GM19324 (cell line): ENCODE results near the gene TWIST2.

Source experiments
- ATAC-seq: cut with Tn5 transposase; IDR thresholded peaks from one replicate; pipeline ENCODE4 v1.9.1; 2021; ENCODE audit warnings: mild to moderate bottlenecking, moderate library complexity; ENCODE audit not compliant: unreplicated experiment, low FRiP score

The TWIST2 gene

DNA sequence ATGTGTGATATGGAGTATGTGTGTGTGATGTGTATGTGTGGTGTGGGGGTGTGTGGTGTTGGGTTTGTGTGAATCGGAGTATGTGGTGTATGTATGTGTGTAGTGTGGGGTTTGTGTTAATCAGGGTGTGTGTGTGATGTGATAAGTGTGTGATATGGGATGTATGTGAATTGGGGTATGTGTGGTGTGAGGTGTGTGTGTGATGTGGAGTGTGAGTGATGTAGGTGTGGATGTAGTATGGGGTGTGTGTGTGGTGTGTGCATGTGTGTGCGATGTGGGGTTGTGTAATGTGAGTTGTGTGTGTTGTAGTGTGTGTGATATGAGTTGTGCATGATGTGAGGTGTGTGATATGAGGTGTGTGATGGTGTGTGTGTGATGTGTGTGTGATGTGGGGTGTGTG, 54.4 kb downstream of the TWIST2 start:
- ATAC-seq, result no peak

DNA sequence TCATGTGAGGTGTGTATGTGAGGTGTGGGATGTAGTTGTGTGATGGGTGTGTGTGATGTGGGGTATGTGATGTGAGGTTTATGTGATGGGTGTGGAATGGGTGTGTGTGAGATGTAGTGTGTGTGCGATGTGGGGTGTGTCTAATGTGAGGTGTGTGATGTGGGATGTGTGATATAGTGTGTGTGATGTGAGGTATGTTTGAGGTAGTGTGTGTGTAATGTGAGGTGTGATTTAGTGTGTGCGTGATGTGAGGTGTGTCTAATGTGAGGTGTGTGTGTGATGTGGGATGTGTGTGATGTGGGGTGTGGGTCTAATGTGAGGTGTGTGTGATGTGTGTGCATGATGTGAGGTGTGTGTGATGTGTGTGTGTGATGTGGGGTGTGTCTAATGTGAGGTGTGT, 55.3 kb downstream of the TWIST2 start:
- ATAC-seq, result no peak

DNA sequence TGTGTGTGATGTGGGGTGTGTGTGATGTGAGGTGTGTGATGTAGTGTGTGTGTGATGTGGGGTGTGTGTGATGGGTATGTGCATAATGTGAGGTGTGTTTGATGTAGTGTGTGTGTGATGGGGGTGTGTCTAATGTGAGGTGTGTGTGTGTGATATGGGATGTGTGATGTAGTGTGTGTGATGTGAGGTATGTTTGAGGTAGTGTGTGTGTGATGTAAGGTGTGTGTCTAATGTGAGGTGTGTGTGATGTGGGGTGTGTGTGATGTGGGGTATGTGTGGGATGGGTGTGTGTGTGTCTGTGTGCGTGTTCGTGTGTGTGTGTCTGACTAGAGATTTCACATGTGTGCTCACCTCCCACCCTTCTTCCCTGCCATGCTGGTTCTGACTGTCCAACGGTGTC, 56.3 kb downstream of the TWIST2 start:
- ATAC-seq, result no peak

DNA sequence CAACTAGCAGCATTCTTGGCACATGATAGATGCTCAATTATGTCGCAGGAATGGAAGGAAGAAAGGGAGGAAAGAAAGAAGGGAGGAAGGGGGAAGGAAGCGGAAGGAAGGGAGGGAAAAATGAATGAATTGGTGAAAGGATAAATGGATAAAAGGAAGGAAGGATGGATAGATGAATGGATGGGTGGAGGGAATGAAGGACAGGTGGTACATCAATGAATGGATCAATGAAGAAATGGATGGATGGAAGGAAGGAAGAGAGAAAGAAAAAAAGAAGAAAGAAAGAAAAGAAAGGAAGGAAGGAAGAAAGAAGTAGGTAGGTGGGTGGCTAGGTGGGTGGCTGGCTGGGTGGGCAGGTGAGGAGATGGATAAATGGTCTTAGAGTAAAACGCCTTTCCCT, 56.8 kb downstream of the TWIST2 start:
- ATAC-seq, result no peak

DNA sequence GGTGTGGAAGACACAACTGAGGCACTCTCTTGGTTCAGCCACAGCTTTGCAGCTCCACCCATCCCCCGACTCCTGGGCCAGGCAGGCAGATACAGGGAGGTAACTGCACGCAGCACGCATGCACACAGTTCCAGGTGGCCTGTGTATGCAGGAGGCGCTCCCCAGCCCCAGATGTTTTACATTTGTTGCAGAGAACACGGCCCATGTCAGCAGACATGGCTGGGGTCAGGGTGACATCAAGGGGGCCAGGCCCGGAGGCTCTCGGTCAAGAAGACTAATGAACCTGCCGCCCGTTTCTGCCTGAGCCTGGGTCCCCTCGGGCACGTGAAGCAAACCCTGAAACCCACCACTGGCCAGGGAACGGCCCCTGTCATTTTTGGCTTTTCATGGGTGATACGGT, 57.3 kb downstream of the TWIST2 start:
- no peak for ATAC-seq

DNA sequence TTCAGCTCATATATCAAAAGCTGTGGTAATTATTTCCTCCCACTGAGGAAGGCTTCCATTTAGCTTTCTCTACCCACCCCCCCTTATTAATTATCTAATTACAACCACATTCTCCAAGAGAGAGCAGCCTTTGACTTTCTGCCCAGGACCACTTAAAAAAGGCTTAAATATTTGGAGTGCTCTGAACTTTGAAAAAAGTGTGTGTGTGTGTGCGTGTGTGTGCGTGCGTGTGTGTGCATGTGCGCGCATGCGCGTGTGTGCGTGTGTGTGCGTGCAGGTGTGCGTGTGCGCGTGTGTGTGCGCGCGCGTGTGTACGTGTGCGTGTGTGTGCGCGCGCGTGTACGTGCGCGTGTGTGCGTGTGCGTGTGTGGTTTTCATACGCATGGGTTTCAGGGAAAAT, 57.8 kb downstream of the TWIST2 start:
- ATAC-seq, result no peak

DNA sequence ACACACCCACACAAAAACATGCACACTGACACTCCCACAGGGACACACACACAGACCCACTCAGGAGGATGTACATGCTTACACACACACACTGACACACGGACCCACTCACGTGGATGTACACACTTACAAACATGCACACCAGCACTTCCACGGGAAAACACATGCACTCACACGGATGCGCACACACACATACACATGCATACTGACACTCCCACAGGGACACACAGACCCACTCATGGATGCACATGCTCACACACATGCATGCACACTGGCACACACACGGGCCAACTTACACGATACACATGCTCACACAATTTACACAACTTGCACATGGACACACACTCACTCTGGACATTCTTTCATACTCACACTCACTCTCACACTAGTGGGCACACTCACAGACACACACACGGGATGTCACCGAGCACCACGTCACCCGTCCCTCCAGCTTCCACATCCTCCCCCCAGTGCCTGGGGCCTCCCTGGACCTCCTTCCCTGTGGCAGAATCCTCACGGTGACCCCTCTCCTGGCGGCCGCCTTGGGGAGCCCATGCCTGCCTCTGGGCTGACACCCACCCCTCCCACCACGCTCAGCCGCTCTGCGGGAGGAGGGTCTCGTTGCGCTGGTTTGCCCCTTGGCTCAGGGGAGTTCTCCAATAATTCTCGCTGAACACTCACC, 58.5 kb downstream of the TWIST2 start:
- ATAC-seq, result no peak

DNA sequence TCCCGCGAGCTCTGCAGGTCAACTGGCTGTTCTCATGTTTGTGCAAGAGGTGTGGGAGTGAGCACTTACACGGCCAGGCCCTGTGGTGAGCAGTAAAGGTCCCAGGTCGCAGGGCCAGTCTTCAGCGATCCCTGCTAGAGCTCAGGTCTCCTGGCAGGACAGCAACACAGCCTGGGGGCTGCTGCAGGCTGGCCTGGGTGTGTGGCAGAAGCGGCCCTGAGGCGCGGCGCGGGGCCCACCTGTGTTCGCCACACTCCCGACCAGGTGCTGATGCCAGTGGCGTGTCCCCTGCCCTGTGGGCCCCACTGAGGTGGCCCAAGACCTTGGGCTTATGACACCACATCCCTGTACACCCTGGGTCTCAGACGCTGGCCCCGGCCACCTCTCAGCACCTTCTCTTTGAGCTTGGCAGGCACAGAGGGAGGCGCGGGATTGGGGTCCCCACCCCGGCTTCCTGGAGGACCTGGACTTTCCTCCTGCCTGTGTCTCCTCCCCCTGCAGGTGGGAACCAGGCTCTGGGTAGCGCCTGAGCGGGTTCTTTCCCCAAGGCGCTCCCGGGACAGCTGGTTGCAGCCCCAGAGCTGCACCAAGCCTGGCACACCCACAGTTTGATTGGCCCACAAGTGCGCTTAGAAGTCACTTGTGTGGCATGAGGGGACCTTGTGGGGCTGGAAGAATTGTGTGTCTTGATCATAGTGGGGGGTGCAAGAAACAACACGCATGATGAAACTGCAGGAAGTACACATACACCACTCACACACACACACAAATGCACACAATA, 59.2 kb downstream of the TWIST2 start:
- ATAC-seq, result no peak

DNA sequence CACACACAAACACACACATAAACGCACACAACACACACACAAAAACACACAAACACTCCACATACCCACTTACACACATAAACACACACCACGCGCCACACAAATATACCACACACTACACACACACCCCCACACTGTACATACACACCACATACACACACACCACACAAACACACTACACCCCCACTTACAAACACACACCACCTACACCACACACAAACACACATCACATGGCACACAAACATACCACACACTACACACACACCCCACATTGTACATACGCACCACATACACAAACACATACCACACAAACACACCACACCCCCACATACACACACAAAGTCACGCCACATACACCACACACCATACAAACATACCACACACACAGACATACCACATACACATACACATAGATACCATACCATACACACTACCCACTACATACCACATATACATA, 59.9 kb downstream of the TWIST2 start:
- no peak for ATAC-seq

DNA sequence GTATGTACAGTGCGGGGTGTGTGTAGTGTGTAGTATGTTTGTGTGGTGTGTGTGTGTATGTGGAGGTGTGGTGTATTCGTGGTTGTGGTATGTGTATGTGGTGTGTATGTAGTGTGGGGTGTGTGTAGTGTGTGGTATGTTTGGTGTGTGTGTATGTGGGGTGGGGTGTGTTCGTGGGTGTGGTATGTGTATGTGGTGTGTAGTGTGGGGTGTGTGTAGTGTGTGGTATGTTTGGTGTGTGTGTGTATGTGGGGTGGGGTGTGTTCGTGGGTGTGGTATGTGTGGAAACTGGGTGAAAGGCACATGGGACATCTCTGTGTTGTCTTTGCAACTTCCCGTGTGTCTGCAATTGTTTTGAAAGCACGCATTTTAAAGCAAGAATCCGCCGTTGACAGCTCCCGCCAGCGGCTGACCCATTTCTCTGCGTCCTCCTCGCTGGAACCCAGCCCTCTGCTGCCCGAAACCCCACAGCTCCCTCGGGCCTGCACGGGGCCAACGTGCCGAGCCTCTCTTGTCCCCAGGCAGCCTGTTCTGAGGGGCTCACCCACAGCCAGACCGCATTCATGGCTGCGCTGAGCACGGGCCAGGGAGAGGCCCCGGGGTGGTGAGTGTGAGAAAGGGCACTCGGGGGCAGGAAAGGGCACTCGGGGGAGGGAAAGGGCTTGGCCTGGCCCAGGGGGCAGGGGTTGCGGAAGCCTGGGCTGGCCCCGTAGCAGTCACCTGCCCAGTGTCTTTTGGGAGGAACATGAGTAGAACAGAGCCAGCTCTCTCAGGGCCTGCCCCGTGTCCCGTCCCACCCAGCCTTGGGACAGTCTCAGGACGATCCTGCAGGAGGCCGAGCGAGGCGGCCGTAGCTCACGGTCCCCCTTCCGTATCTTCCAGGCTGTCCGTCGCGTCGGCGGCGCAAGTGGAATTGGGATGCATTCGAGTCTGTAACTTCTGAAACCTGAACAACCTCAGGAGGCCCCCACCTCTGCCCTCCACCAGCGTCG, 61.4 kb downstream of the TWIST2 start:
- ATAC-seq, result no peak

DNA sequence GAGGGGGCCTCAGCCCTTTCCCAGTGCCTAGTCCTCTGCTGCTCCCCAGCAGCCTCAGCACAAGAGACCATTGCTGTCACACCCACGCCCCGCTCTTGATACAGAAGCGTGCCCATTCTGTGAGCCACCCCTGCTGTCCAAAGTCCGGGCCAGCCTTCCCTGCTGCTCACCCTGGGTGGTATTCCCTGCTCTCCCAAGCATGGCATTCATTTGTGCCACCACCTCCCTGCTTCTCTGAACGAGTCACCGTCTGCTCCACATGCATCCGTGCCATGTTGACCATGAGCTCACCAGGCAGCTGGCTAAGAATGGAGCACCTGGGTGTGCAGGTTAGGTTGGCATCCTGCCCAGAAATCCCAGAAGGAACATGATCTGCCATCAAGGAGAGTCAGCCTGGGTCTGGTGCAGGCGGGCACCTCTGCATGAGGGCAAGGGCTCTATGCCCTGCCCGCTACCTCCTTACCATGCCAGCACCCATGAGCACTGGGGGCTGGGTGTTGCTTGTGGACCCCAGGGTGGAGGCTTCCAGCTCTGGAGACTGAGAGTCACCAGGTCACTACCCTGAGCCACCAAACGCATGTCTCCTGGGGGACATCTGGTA, 63.0 kb downstream of the TWIST2 start:
- no peak for ATAC-seq

DNA sequence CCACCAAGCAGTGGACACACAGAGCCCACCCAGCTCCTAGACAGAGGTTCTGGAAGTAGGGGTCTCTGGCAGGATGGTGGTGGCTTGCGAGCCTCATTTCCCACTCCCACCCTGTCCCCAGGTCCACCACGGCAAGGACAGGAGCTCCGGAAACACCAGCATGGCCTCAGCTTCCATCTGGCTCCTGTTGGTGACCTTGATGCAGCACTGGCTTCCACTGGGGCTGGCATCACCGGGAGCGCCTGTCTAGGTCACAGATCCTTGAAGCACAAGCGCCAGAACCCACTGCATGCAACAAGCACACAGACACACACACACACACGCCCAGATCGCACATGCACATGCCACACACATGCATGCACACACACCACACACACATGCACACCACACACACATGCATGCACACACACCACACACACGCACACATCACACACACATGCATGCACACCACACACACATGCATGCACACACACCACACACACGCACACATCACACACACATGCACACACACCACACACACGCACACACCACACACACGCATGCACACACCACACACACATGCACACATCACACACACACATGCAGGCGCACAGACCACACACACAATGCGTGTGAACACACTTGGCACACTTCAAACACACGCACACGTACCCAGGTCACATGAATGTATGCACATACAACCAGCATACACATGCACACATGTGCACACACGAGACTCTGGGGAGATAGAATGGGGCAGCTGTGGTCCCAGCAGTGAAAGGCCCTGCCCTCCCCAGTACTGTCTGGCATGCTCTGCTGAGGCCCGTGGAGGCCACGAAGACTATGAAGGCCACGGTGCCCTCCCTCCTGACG, 63.7 kb downstream of the TWIST2 start:
- no peak for ATAC-seq

DNA sequence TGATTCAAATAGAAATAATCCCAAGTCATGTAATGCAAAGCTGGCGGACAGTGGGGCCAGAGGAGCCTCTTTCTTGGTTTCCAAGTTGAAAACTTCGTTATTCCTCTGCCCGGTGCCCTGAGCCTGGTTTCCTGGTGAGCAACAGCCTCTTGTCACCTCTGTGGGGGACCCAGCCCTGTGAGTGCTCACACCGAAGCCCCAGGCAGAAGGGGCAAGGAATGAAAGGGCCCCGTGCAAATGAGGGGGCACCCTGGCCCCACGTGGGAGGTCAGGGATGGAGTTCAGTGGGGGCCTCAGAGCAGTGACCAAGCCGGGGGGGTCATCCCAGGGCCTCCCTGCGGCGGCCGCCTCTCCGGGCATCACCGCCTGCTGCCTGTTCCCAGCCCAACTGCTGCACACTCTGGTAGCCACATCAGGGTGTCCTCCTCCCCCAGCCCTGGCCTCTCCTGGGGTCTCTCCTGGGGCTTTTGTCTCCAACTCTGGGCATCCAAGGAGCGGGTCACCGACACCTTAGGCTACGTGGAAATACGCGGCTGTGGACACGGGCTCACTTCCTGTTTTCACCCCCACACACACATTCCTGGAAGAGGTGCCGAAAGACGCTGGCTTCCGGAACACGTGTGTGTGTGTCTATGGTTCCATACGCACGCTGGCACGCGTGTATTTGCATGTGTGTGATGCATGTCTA, 64.5 kb downstream of the TWIST2 start:
- no peak for ATAC-seq

DNA sequence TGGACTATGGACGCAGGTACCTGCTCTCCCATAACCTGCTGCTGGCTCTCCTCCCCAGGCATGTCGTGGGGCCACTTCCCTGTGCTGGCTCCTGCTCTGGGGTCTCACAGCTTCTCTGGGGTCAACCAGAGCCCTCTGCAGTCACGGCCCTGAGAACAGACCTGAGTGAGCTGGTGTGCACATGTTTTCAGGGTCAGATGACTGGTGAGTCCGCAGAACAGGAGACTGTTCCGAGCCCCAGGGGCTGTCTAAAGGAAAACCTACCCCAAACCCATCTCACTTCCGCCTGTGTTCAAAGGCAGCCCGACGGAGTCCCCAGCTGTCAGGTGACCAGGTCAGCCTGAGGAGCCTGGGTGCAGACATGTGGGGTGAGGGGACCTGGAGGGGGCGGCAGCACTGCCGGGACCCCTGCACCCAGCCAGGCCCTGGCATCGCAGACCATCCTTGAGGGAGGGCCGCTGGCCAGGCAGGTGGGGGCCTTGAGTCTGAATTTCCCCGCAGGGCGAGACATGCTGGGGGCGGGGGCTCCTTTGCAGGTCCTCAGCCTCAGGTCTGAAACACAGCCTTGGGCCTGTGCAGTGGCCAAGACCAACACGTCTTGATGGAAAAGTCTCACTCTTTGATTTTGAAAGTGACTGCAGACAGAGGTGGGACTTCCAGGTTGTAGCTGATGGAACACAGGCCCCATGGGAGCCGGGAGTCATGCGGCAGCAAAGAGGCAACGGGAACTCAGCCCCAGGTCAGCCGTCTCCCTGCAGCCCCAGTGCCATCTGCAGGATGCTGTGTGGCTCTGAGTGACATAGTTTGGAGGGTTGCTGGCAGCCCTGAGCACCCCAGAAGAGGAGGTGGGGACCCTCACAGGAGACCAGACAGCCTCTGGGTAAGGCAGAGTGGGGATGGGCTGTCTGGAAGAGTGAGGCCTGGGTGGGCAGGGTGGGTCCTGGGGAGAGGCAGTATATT, 65.3 kb downstream of the TWIST2 start:
- no peak for ATAC-seq

DNA sequence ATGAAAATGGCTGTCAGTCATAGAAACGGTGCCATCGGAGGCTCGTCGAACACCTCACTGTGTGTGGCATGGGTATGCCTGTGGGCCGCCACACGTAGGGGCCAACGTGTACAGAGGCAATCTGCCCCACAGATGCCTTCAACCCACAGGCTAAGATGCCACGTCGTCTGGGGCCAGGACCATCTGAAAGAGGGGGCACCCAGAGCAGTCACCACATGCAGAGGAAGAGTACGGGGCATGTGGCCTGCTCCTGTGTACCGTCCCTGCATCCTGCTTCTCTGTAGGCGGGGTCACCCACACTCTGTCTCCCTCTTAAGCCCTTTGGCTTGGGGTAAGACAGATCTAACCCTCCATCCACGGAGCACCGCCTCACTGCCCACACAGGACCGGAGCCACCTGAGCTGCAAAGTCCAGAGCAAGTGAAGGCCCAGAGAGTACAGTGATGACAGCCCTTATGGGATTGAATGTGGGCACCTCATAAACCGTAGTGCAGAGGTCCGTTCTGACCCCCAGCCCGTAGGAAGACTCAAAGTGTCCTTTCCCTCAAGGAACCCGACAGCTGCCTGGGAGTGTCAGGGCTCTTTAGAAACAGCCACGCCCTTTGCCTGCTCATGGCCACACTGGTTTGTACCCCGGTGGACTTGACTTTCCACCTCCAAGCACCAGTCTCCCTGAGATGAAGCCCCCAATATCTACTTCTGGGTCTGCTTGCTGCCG, 66.2 kb downstream of the TWIST2 start:
- ATAC-seq, result no peak

DNA sequence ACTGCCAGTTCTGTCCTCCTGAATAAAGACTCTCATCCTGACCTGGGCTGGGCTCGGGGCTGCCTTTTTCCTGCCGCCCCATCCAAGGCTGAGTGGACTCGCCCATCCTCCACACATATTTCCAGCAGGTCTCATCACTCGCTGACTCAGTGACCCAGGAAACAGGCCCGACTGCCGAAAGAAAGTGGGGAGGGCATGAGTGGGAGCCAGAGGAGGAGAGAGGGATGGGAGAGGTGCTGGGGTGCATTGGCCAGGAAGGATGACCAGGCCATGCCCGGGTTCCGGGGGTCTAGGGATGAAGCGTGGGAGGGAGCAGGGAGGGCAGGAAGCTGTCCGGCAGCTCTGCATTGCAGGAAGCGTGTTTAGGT, 66.7 kb downstream of the TWIST2 start:
- no peak for ATAC-seq

DNA sequence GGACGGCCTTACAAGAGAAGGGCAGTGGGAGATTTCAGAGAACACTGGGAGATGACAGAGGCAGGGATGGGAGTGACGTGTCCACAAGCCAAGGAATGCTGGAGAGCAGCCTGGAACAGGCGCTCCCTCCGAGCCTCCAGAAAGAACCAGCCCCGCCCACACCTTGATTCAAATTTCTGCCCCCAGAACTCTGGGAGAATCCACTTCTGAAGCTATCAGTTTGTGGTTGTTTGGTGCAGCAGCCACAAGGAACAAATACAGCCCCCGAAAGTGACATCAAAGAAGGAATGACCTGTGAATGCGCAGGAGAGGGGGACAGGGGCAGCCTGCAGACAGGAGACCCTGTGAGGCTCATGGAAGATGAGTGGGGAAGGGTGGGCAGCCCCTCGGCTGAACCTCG, 67.3 kb downstream of the TWIST2 start:
- no peak for ATAC-seq
